DND-41 (cell line): Measurements from ENCODE around the gene SPRED1.

Source experiments
- ATAC-seq: fragments of 200-7000 bp; cut with Tn5 transposase; 3 replicates; pipeline ENCODE4 v1.9.1; 2021; ENCODE audit warnings: low read depth; ENCODE audit not compliant: insufficient read depth
- DNase-seq: peaks from one replicate; pipeline ENCODE4 v3.0.0-alpha.2; 2020
- H2AFZ ChIP-seq: 2 replicates; pipeline ENCODE4 v1.6.0; 2012; ENCODE audit warnings: low read depth, low read length
- H3K27ac ChIP-seq: 2 replicates; pipeline ENCODE4 v1.5.1; 2012; ENCODE audit warnings: low read length, inconsistent platforms
- H3K27me3 ChIP-seq: fragments of 200-600 bp; sonication (generic); 2 replicates; pipeline ENCODE4 v1.6.0; 2012; ENCODE audit warnings: low read length, mild to moderate bottlenecking, inconsistent platforms; ENCODE audit not compliant: insufficient read depth, poor library complexity
- H3K36me3 ChIP-seq: 2 replicates; pipeline ENCODE4 v1.5.1; 2012; ENCODE audit warnings: low read length, inconsistent platforms; ENCODE audit not compliant: insufficient read depth
- H3K4me1 ChIP-seq: 2 replicates; pipeline ENCODE4 v1.5.1; 2012; ENCODE audit warnings: mild to moderate bottlenecking, low read length; ENCODE audit not compliant: insufficient read depth
- H3K4me2 ChIP-seq: 2 replicates; pipeline ENCODE4 v1.6.0; 2012; ENCODE audit warnings: mild to moderate bottlenecking, moderate library complexity, low read length, inconsistent platforms; ENCODE audit not compliant: insufficient read depth
- H3K4me3 ChIP-seq, 2 experiments: fragments of 200-600 bp in 1 of 2; shearing (Covaris generic) in 1 of 2; 2 replicates each; pipeline ENCODE4 v1.5.1; 2012 to 2016; ENCODE audit warnings: inconsistent platforms in 2 of 2, low read length in 2 of 2, mild to moderate bottlenecking in 2 of 2, low read depth in 1 of 2, moderate library complexity in 1 of 2
- H3K79me2 ChIP-seq: 2 replicates; pipeline ENCODE4 v1.6.0; 2012; ENCODE audit warnings: low read length, inconsistent platforms; ENCODE audit not compliant: insufficient read depth
- H3K9ac ChIP-seq: 2 replicates; pipeline ENCODE4 v1.6.0; 2012; ENCODE audit warnings: low read depth, mild to moderate bottlenecking, inconsistent platforms, low read length, moderate library complexity
- H3K9me3 ChIP-seq: 2 replicates; pipeline ENCODE4 v1.5.1; 2012; ENCODE audit warnings: low read length, moderate library complexity, mild to moderate bottlenecking, inconsistent platforms; ENCODE audit not compliant: insufficient read depth, severe bottlenecking
- H4K20me1 ChIP-seq: 2 replicates; pipeline ENCODE4 v1.6.0; 2012; ENCODE audit warnings: low read length; ENCODE audit not compliant: insufficient read depth
- CTCF ChIP-seq: IDR thresholded peaks from 2 replicates; pipeline ENCODE4 v1.5.1; 2012; ENCODE audit warnings: borderline replicate concordance, low read length, moderate library complexity, mild to moderate bottlenecking; ENCODE audit not compliant: poor library complexity, severe bottlenecking; ENCODE audit errors: extremely low read depth
- EZH2 ChIP-seq: IDR thresholded peaks from 3 replicates; pipeline ENCODE4 v1.6.1; 2012; ENCODE audit warnings: borderline replicate concordance, low read depth, mild to moderate bottlenecking, moderate library complexity, low read length, inconsistent platforms; ENCODE audit not compliant: severe bottlenecking

The SPRED1 gene

GRCh38 chr15:38283010-38283409 is 30.4 kb downstream of the SPRED1 start:
- DNase-seq = no peak
- no peak for ATAC-seq
- H3K4me1 ChIP-seq = no peaks in the 10 kb centered on the region

GRCh38 chr15:38285456-38285855 is 32.8 kb downstream of the SPRED1 start:
- Histone ChIP-seq H3K4me1 (no peaks in the 10 kb centered on the region), H3K4me2 (no peak overlapping the region), H3K79me2 (no peaks in the 10 kb centered on the region), H3K27ac (no peak overlapping the region), H3K4me3 (no peak overlapping the region), H3K36me3 (no peaks in the 10 kb centered on the region), H3K9me3 (no peaks in the 10 kb centered on the region), H3K27me3 (no peaks in the 10 kb centered on the region), H2AFZ (no peak overlapping the region), H3K9ac (no peak overlapping the region), H4K20me1 (no peaks in the 10 kb centered on the region)
- DNase-seq (no peak), ATAC-seq (no peak)
- no peak for TF ChIP-seq CTCF
- no peak for TF ChIP-seq EZH2

More at GRCh38 chr15:38283010-38283409, 30.4 kb downstream of the SPRED1 start:
- H4K20me1 ChIP-seq = no peaks in the 10 kb centered on the region
- H3K4me3 ChIP-seq = no peak overlapping the region
- H3K27me3 ChIP-seq = no peaks in the 10 kb centered on the region
- TF ChIP-seq EZH2 (no peak), CTCF (no peak)
- H3K4me2 ChIP-seq = no peak overlapping the region
- H3K36me3 ChIP-seq = no peaks in the 10 kb centered on the region
- no peak overlapping the region for H2AFZ ChIP-seq
- no peaks in the 10 kb centered on the region for H3K79me2 ChIP-seq
- no peak overlapping the region for H3K9ac ChIP-seq
- no peak overlapping the region for H3K27ac ChIP-seq
- H3K9me3 ChIP-seq = no peaks in the 10 kb centered on the region

- TF ChIP-seq CTCF (no peak), EZH2 (no peak)
- no peaks in the 10 kb centered on the region for H3K9me3 ChIP-seq
- H3K27ac ChIP-seq = no peak overlapping the region
- no peaks in the 10 kb centered on the region for H3K4me1 ChIP-seq
- H3K9ac ChIP-seq = no peak overlapping the region
- H3K4me2 ChIP-seq = no peak overlapping the region
- H3K4me3 ChIP-seq = no peak overlapping the region
- peaks cover 6% of the 10 kb centered on the region for H3K27me3 ChIP-seq
- no peak for DNase-seq
- no peaks in the 10 kb centered on the region for H4K20me1 ChIP-seq
- H3K79me2 ChIP-seq = no peaks in the 10 kb centered on the region
- H2AFZ ChIP-seq = no peak overlapping the region
- no peak for ATAC-seq
- H3K36me3 ChIP-seq = no peaks in the 10 kb centered on the region
These were observed 41.5 kb downstream of the SPRED1 start for GRCh38 chr15:38294126-38294525.

GRCh38 chr15:38297623-38298388 is 45.2 kb downstream of the SPRED1 start:
- no peaks in the 10 kb centered on the region for H3K36me3 ChIP-seq
- no peaks in the 10 kb centered on the region for H3K79me2 ChIP-seq
- no peak overlapping the region for H2AFZ ChIP-seq
- H4K20me1 ChIP-seq = no peaks in the 10 kb centered on the region
- H3K9ac ChIP-seq = no peak overlapping the region
- H3K27ac ChIP-seq = no peak overlapping the region
- no peak for DNase-seq
- no peaks in the 10 kb centered on the region for H3K9me3 ChIP-seq
- peaks cover 6% of the 10 kb centered on the region for H3K27me3 ChIP-seq
- no peak for ATAC-seq
- no peak for TF ChIP-seq CTCF
- no peak overlapping the region for H3K4me2 ChIP-seq
- H3K4me1 ChIP-seq = no peaks in the 10 kb centered on the region
- H3K4me3 ChIP-seq = no peak overlapping the region
